Loucy (cell line): ENCODE results near the gene ENPP1.

ENCODE experiments used
- CTCF ChIP-seq: fragments of 200-600 bp; sonication (generic); conservative IDR thresholded peaks from 2 replicates; pipeline ENCODE4 v1.5.1; 2014; ENCODE audit warnings: mild to moderate bottlenecking, antibody characterized with exemption, low read length
- EZH2phosphoT487 ChIP-seq: fragments of 200-600 bp; IDR thresholded peaks from 2 replicates; pipeline ENCODE4 v1.6.1; 2018; ENCODE audit warnings: antibody characterized with exemption, mild to moderate bottlenecking, moderate library complexity, borderline replicate concordance

- no peak for TF ChIP-seq CTCF
- TF ChIP-seq EZH2phosphoT487, result no peak
Observed at GRCh38 chr6:131776985-131777384, 30.8 kb upstream of the ENPP1 start.
